ENCODE results near the gene RCAN1.

Gene RCAN1

DNA sequence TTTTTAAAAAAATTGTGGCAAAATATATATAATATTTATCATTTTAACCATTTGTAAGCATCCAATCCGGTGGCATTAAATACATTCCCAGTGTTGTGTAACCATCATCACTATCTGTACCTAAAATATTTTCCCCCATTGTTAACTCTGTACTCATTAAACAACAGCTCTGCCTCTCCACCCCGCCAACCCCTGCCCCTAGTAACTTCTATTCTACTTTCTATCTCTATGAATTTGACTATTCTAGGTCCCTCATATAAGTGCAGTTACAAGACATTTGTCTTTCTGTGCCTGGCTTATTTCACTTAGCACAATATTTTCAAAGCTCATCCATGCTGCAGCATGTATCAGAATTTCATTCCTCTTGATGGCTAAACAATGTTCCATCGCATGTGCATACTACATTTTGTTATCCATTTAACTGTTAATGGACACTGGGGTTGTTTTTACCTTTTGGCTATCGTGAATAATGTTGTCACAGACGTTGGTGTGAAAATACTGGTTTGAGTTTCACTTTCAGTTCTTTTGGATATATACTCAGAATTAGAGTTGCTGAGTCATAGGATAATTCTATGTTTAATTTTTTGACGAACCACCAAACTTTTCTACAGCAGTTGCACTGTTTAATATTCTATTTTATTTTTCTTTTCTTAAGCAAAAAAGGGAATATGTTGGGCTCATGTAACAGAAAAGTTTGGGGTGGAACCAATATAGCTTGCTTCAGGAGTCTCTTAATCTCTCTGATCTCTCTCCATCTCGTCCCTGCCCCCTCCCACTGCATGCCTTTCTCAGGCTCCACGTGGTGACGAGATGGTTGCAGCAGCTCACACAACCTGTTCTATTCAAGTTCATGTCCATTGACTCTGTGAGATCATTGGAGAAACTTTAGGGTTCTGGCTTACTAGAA is 25.2 kb upstream of the RCAN1 start:
- Histone ChIP-seq H3K9ac (ENCODE audit: low read length) (no peak overlapping the region), H3K27me3 (ENCODE audit: control insufficient read depth, insufficient read depth, low read length) (no peaks in the 10 kb centered on the region), H3K36me3 (ENCODE audit: control insufficient read depth, low read depth, low read length) (no peaks in the 10 kb centered on the region), H3K9me3 (ENCODE audit: control insufficient read depth, low read depth, low read length) (no peaks in the 10 kb centered on the region), H3K27ac (ENCODE audit: low read length) (no peak overlapping the region), H3K4me3 (ENCODE audit: low read length) (no peak overlapping the region), H3K4me1 (ENCODE audit: control insufficient read depth, low read depth, low read length) (no peaks in the 10 kb centered on the region)

DNA sequence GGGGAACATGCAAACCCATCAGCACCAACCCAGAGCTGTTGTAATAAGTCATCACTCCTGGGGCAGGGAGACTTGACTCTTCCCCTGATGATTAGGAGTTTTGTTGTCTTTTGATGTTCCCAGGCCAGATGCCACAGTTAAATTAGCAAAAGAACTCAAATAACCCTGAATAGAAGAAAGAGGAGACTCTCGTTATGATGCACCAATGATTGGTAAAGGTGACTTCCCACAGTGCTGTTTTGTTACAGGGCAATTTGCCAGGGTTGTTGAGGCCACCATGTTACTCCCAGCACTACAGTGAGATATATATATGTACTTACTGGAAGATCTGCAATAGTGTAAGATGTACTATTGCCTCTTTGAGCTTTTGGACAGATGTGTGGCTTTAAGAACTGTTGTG is 24.3 kb upstream of the RCAN1 start:
- Histone ChIP-seq H3K36me3 (ENCODE audit: control insufficient read depth, low read depth, low read length) (no peaks in the 10 kb centered on the region), H3K4me1 (ENCODE audit: control insufficient read depth, low read depth, low read length) (no peaks in the 10 kb centered on the region), H3K27ac (ENCODE audit: low read length) (no peak overlapping the region), H3K9me3 (ENCODE audit: control insufficient read depth, low read depth, low read length) (no peaks in the 10 kb centered on the region), H3K9ac (ENCODE audit: low read length) (no peak overlapping the region), H3K4me3 (ENCODE audit: low read length) (no peak overlapping the region), H3K27me3 (ENCODE audit: control insufficient read depth, insufficient read depth, low read length) (no peaks in the 10 kb centered on the region)

DNA sequence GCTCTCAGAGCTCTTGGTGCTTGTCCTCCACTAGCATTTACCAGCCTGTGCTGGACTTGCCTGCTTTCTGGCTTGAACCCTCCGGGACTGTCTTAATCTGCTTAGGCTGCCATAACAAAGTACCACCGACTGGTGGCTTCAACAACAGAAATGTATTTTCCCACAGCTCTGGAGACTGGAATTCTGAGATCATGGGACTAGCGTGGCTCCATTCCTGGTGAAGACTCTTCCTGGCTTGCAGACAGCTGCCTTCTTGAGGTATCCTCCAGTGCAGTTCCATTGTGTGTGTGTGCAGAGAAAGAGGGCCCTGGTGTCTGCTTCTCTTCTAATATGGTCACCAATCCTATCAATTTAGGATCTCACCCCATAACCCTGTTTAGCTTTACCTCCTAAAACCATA is 22.0 kb upstream of the RCAN1 start:
- no peaks in the 10 kb centered on the region for H3K27me3 ChIP-seq (ENCODE audit: control insufficient read depth, insufficient read depth, low read length)
- no peak overlapping the region for H3K27ac ChIP-seq (ENCODE audit: low read length)
- no peaks in the 10 kb centered on the region for H3K9me3 ChIP-seq (ENCODE audit: control insufficient read depth, low read depth, low read length)
- H3K4me1 ChIP-seq (ENCODE audit: control insufficient read depth, low read depth, low read length) = no peaks in the 10 kb centered on the region
- H3K9ac ChIP-seq (ENCODE audit: low read length) = no peak overlapping the region
- no peak overlapping the region for H3K4me3 ChIP-seq (ENCODE audit: low read length)
- no peaks in the 10 kb centered on the region for H3K36me3 ChIP-seq (ENCODE audit: control insufficient read depth, low read depth, low read length)

DNA sequence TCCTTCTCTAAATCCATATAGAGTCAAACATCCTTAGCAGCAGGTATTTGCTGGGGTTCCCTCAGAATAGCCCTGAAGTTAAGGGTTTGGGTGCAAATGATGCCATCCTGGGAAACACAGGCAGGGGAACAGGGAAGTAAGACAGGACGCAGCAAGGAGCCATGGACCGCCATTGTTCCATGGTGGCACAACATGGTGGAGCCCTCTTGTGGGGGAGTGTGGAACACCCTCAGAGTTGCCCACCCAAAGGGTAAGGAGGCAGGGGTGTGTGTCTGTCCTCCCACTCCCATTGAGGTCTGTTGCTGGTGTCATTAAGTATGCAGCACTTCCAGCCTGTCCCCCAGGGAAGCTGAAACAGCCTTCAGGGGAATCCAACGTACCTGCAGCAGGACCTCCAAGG is 20.4 kb upstream of the RCAN1 start:
- no peak overlapping the region for H3K9ac ChIP-seq (ENCODE audit: low read length)
- no peak overlapping the region for H3K27ac ChIP-seq (ENCODE audit: low read length)
- no peaks in the 10 kb centered on the region for H3K9me3 ChIP-seq (ENCODE audit: control insufficient read depth, low read depth, low read length)
- no peaks in the 10 kb centered on the region for H3K36me3 ChIP-seq (ENCODE audit: control insufficient read depth, low read depth, low read length)
- no peaks in the 10 kb centered on the region for H3K4me1 ChIP-seq (ENCODE audit: control insufficient read depth, low read depth, low read length)
- no peaks in the 10 kb centered on the region for H3K27me3 ChIP-seq (ENCODE audit: control insufficient read depth, insufficient read depth, low read length)
- no peak overlapping the region for H3K4me3 ChIP-seq (ENCODE audit: low read length)

DNA sequence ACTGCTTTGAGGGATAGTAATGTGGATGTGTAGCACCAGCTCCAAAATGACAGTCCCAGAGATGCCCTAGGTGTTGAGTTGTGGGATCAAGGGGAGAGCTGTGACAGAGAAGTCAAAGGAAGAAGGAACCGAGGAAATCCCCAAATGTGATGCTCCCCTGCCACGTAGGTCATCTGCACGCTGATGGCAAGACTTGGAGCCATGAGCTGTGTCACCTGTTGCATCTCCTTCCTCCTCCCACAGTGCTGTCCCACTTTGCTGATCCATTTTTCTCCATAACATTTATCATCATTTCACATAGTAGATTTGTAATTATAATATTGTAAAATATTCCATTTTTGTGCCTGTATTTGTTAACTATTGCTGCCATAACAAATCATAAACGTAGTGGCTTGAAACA is 17.6 kb upstream of the RCAN1 start:
- Histone ChIP-seq H3K4me3 (ENCODE audit: low read length) (no peak overlapping the region), H3K4me1 (ENCODE audit: control insufficient read depth, low read depth, low read length) (no peaks in the 10 kb centered on the region), H3K9ac (ENCODE audit: low read length) (no peak overlapping the region), H3K27me3 (ENCODE audit: control insufficient read depth, insufficient read depth, low read length) (no peaks in the 10 kb centered on the region), H3K36me3 (ENCODE audit: control insufficient read depth, low read depth, low read length) (no peaks in the 10 kb centered on the region), H3K9me3 (ENCODE audit: control insufficient read depth, low read depth, low read length) (no peaks in the 10 kb centered on the region), H3K27ac (ENCODE audit: low read length) (no peak overlapping the region)

DNA sequence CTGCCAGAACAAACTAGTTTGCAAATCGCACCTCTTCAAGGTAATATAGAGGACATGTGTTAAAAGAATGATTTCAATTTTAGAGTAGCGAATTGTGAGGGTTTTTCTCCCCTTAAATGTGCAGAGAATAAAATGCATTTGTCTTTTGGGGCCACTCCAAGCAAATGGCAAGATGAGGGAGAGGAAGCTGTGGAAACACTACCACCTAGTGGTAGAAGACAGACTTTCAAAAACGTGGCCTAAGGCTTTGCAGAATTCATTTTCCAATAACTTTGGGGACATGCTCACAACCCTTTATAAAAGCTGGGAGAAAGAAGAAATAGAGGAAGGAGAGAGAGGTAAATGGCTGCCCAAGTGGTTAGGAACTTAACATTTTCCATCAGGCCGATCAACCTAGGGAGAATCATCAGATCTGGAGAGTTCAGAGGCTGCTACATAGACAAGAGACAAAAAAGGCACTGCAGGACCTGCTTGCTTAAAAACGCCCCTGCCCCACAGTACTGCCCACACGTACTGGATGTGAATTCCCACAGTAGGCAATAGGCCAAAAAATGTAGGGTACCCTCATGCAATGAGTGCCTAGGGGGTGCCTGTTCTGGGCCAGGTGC is 15.7 kb upstream of the RCAN1 start:
- Histone ChIP-seq H3K36me3 (ENCODE audit: control insufficient read depth, low read depth, low read length) (no peaks in the 10 kb centered on the region), H3K27ac (ENCODE audit: low read length) (no peak overlapping the region), H3K9me3 (ENCODE audit: control insufficient read depth, low read depth, low read length) (no peaks in the 10 kb centered on the region), H3K9ac (ENCODE audit: low read length) (no peak overlapping the region), H3K4me3 (ENCODE audit: low read length) (no peak overlapping the region), H3K27me3 (ENCODE audit: control insufficient read depth, insufficient read depth, low read length) (no peaks in the 10 kb centered on the region), H3K4me1 (ENCODE audit: control insufficient read depth, low read depth, low read length) (no peaks in the 10 kb centered on the region)

DNA sequence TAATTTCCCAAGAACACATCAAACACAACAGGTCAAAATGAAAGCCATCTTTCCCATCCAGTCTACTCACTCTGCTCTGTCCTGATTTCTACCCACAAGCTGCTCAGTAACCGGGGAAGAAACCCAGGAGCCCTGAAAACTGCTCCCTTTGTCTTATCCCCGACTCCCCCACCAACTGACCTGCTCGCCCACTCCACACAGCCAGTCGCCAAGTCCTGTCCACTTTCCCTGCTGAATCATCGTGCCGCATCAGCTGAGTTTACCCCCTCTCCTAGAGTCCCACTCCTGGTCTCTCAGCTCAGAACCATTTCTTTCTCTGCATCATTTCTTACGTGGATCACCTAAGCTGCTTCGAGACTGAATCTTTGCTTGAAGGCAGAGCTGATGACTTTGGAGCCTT is 11.2 kb upstream of the RCAN1 start:
- no peaks in the 10 kb centered on the region for H3K9me3 ChIP-seq (ENCODE audit: control insufficient read depth, low read depth, low read length)
- H3K27ac ChIP-seq (ENCODE audit: low read length) = no peak overlapping the region
- no peaks in the 10 kb centered on the region for H3K36me3 ChIP-seq (ENCODE audit: control insufficient read depth, low read depth, low read length)
- no peak overlapping the region for H3K9ac ChIP-seq (ENCODE audit: low read length)
- no peaks in the 10 kb centered on the region for H3K4me1 ChIP-seq (ENCODE audit: control insufficient read depth, low read depth, low read length)
- H3K27me3 ChIP-seq (ENCODE audit: control insufficient read depth, insufficient read depth, low read length) = no peaks in the 10 kb centered on the region
- H3K4me3 ChIP-seq (ENCODE audit: low read length) = no peak overlapping the region

DNA sequence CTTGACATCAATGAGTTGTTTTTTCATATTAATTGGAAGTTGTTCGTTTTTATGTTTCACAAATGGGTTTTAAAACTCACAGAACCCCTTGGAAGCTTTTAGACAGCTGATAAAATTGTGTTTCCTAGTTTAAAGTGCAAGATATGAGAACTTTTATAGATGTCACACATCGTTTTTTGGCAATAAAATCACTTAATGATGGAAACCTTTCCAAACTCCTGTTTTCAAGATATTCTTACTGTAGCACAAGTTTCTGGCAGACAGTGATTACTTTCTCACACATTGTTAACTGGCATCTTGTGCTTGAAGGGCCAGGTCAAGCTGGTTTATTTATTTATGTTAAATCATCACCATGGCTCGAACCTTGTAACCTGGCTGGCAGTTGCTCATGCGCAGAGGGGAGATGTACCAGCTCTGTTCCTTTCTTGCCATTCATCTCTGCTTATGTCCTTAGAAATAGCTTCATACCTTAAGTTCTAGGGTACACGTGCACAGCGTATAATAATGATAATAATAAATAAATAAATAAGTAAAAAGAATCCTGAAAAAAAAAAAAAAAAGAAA is 10.2 kb upstream of the RCAN1 start:
- H3K4me3 ChIP-seq (ENCODE audit: low read length) = no peak overlapping the region
- H3K9ac ChIP-seq (ENCODE audit: low read length) = no peak overlapping the region
- no peaks in the 10 kb centered on the region for H3K9me3 ChIP-seq (ENCODE audit: control insufficient read depth, low read depth, low read length)
- no peaks in the 10 kb centered on the region for H3K4me1 ChIP-seq (ENCODE audit: control insufficient read depth, low read depth, low read length)
- no peaks in the 10 kb centered on the region for H3K27me3 ChIP-seq (ENCODE audit: control insufficient read depth, insufficient read depth, low read length)
- H3K36me3 ChIP-seq (ENCODE audit: control insufficient read depth, low read depth, low read length) = no peaks in the 10 kb centered on the region
- no peak overlapping the region for H3K27ac ChIP-seq (ENCODE audit: low read length)

DNA sequence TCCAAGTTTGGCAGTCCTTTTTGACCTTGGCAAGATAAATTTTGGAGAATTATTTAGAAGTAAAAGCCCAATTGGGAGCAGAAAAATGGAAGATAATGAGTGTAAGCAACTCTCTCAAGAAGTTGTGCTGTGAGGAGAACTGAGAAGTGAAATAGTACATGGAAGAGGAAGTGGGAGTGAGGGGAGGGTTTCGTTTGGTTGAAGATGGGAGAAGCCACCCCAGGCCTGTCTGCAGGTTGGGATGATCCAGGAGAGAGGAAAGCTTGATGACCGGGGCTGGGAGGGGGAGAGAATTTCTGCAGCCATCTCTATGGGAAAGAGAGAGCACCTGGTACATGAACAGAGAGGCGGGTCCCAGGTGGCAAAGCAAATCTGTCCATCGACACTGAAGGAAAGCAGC is 8.6 kb upstream of the RCAN1 start:
- no peak overlapping the region for H3K27ac ChIP-seq (ENCODE audit: low read length)
- no peaks in the 10 kb centered on the region for H3K36me3 ChIP-seq (ENCODE audit: control insufficient read depth, low read depth, low read length)
- no peaks in the 10 kb centered on the region for H3K4me1 ChIP-seq (ENCODE audit: control insufficient read depth, low read depth, low read length)
- H3K27me3 ChIP-seq (ENCODE audit: control insufficient read depth, insufficient read depth, low read length) = no peaks in the 10 kb centered on the region
- no peak overlapping the region for H3K4me3 ChIP-seq (ENCODE audit: low read length)
- no peak overlapping the region for H3K9ac ChIP-seq (ENCODE audit: low read length)
- no peaks in the 10 kb centered on the region for H3K9me3 ChIP-seq (ENCODE audit: control insufficient read depth, low read depth, low read length)

DNA sequence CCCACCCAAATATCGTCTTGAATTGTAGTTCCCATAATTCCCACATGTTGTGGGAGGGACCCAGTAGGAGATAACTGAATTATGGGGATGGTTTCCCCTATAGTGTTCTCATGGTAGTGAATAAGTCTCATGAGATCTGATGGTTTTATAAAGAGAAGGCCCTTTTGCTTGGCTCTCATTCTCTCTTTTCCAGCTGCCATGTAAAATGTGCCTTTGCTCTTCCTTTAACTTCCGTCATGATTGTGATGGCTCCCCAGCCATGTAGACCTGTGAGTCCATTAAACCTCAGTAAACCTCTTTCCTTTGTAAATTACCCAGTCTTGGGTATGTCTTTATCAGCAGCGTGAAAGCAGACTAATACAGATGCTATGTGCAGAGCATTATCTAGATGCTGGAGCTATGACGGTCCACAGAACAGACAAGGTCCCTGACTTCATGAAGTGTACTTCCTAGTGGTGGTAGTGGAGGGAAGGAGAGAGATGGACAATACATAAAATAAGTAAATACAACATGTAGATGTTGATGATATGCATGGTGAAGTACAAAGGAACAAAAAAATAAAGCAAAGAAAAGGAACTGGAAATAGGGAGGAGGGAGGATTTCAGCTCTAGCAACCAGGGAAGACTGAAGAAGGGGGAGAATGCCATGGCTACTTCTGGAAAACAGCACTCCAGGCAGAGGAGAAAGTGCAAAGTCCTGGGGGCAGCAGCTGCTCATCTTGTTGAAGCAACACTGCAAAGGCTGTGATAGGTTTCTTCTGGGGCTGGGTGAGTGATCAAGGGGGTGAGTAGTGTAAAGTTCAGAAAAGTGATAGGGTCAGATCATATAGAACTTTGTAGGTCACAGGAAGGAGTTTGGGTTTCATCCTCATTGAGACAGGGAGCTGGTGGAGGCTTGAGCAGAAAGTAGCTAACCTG is 6.8 kb upstream of the RCAN1 start:
- Histone ChIP-seq H3K4me3 (ENCODE audit: low read length) (no peak overlapping the region), H3K27me3 (ENCODE audit: control insufficient read depth, insufficient read depth, low read length) (no peaks in the 10 kb centered on the region), H3K9ac (ENCODE audit: low read length) (no peak overlapping the region), H3K9me3 (ENCODE audit: control insufficient read depth, low read depth, low read length) (no peaks in the 10 kb centered on the region), H3K27ac (ENCODE audit: low read length) (no peak overlapping the region), H3K4me1 (ENCODE audit: control insufficient read depth, low read depth, low read length) (no peaks in the 10 kb centered on the region), H3K36me3 (ENCODE audit: control insufficient read depth, low read depth, low read length) (no peaks in the 10 kb centered on the region)
